Right cardiac atrium (tissue), 5 donors: Measurements from ENCODE around the gene NECAP2. TPM values are rescaled to one million over a fixed set of nuclear protein-coding genes. Genes with fewer than 3 reads are reported as not detected.
"Not testable (repeated sequence)": the region's sequence is repeated elsewhere in the genome, so short reads cannot be mapped to it uniquely, and the experiment has no call there.

Experiments
- ATAC-seq, 2 donors: fragments of 200-7000 bp; cut with Tn5 transposase; one replicate each; pipeline versions ENCODE4 v1.8.0 to v1.9.1; 2020; ENCODE audit warnings: moderate library complexity in 2 of 2, mild to moderate bottlenecking in 1 of 2
- DNase-seq, 3 donors: peaks; one replicate each; pipeline ENCODE4 v3.0.0-alpha.2; 2020
- H3K27ac ChIP-seq: one replicate; pipeline ENCODE4 v1.5.1; 2013; ENCODE audit warnings: mild to moderate bottlenecking, low read length, control low read depth, moderate library complexity
- H3K27me3 ChIP-seq: one replicate; pipeline ENCODE4 v1.6.1; 2013; ENCODE audit not compliant: control insufficient read depth, insufficient read depth
- H3K4me1 ChIP-seq: one replicate; pipeline ENCODE4 v1.6.1; 2013; ENCODE audit warnings: low read length; ENCODE audit not compliant: control insufficient read depth, insufficient read depth
- H3K4me3 ChIP-seq: one replicate; pipeline ENCODE4 v1.5.1; 2013; ENCODE audit warnings: low read length, control low read depth
- H3K9me3 ChIP-seq: one replicate; pipeline ENCODE4 v1.6.1; 2013; ENCODE audit warnings: low read length; ENCODE audit not compliant: control insufficient read depth
- WGBS: extraction: QIAGEN DNeasy Blood & Tissue Kit; methylation state at CpG from one replicate; pipeline ENCODE4 v1.1.7; 2013; 5-methylcytosine and 5-hydroxymethylcytosine counted together
- intact Hi-C, 4 donors: fragments of 100-400 bp; cut with DNase I; formaldehyde crosslinking; loops; one replicate each; pipeline versions ENCODE4 v1.11.0 to v1.14.0; 2022 to 2023
- polyA plus RNA-seq: library from polyadenylated mRNA; stranded (reverse); fragments of 200-250 nt; gene quantifications from one replicate; pipeline ENCODE4 v1.2.3, GENCODE V29; 2013
- total RNA-seq, 4 donors: library from RNA; stranded (reverse); fragmentation: NEBNext Ultra II Directional; extraction: Animal tissue kit (Norgen Biotek cat#: 25700); gene quantifications; one replicate each; pipeline ENCODE4 v1.2.1, GENCODE V29; 2021
- donor health status: healthy with polysubstance abuse.
- donor health status: DM: no; HTN: yes; CAD: no.
- donor health status: DM: no; HTN: no; CAD: no.
- donor health status: DM: no; HTN: yes; CAD: no; lungs with severe emphysema.
- donor health status: DM: yes; HTN: yes; CAD: no.

Gene NECAP2
- total and polyA plus RNA-seq, 5 donors: 14.1 to 19.0 (median 17.6) TPM

- DNase-seq: peak in 1 of 3 donors; percentile 63
- intact Hi-C loops: no loop called here
- no peaks in the 10 kb centered on the region for H3K27me3 ChIP-seq
- no peaks in the 10 kb centered on the region for H3K4me1 ChIP-seq
- 92% methylated on average over 8 of the region's 8 CpGs for WGBS
- H3K27ac ChIP-seq: no peak overlapping the region
- no peak overlapping the region for H3K4me3 ChIP-seq
- no peaks in the 10 kb centered on the region for H3K9me3 ChIP-seq
- ATAC-seq: no peak
Measured at GRCh38 chr1:16484501-16484835, 43.9 kb downstream of the NECAP2 start.

- Histone ChIP-seq H3K9me3 (no peaks in the 10 kb centered on the region), H3K27ac (no peak overlapping the region), H3K4me3 (no peak overlapping the region), H3K27me3 (no peaks in the 10 kb centered on the region), H3K4me1 (no peaks in the 10 kb centered on the region)
- ATAC-seq: no peak
- 89% methylated on average over 6 of the region's 6 CpGs for WGBS
- intact Hi-C loops: no loop called here
- DNase-seq: no peak
Measured at GRCh38 chr1:16484931-16485330, 44.4 kb downstream of the NECAP2 start.

- H3K4me3 ChIP-seq, H3K27ac ChIP-seq, H3K4me1 ChIP-seq, H3K27me3 ChIP-seq, H3K9me3 ChIP-seq, DNase-seq, ATAC-seq, intact Hi-C loops: not testable (repeated sequence)
- 83% methylated on average over 8 of the region's 8 CpGs for WGBS
Measured at GRCh38 chr1:16486316-16486715, 45.8 kb downstream of the NECAP2 start.

GRCh38 chr1:16487011-16487410 lies 46.5 kb downstream of the NECAP2 start:
- H3K4me1 ChIP-seq, ATAC-seq, H3K27ac ChIP-seq, H3K27me3 ChIP-seq, intact Hi-C loops, DNase-seq, H3K4me3 ChIP-seq, H3K9me3 ChIP-seq: not testable (repeated sequence)

- intact Hi-C loops, H3K4me3 ChIP-seq, DNase-seq, H3K27ac ChIP-seq, H3K27me3 ChIP-seq, H3K9me3 ChIP-seq, H3K4me1 ChIP-seq, ATAC-seq: not testable (repeated sequence)
- 95% methylated on average over 9 of the region's 9 CpGs for WGBS
Measured at GRCh38 chr1:16489195-16489880, 48.8 kb downstream of the NECAP2 start.

GRCh38 chr1:16491056-16491675 lies 50.6 kb downstream of the NECAP2 start:
- intact Hi-C loops: no loop called here
- WGBS: 81% methylated on average over 9 of the region's 9 CpGs

GRCh38 chr1:16492937-16493336 lies 52.4 kb downstream of the NECAP2 start:
- H3K9me3 ChIP-seq, DNase-seq, H3K27me3 ChIP-seq, intact Hi-C loops, ATAC-seq, H3K27ac ChIP-seq, H3K4me1 ChIP-seq, H3K4me3 ChIP-seq: not testable (repeated sequence)
- WGBS: 87% methylated on average over 7 of the region's 7 CpGs

More at GRCh38 chr1:16491056-16491675, 50.6 kb downstream of the NECAP2 start:
- no peak for DNase-seq
- ATAC-seq: no peak
- Histone ChIP-seq H3K27ac (no peak overlapping the region), H3K9me3 (no peaks in the 10 kb centered on the region), H3K4me3 (no peak overlapping the region), H3K27me3 (no peaks in the 10 kb centered on the region), H3K4me1 (no peaks in the 10 kb centered on the region)

GRCh38 chr1:16493731-16494130 lies 53.2 kb downstream of the NECAP2 start:
- not testable (repeated sequence) for DNase-seq, ATAC-seq

GRCh38 chr1:16497474-16497904 lies 57.0 kb downstream of the NECAP2 start:
- H3K4me3 ChIP-seq, DNase-seq, H3K9me3 ChIP-seq, H3K27me3 ChIP-seq, ATAC-seq, intact Hi-C loops, H3K4me1 ChIP-seq, H3K27ac ChIP-seq: not testable (repeated sequence)
- 88% methylated on average over 5 of the region's 5 CpGs for WGBS

More at GRCh38 chr1:16493731-16494130, 53.2 kb downstream of the NECAP2 start:
- H3K9me3 ChIP-seq, intact Hi-C loops, H3K27me3 ChIP-seq, H3K4me3 ChIP-seq, H3K4me1 ChIP-seq, H3K27ac ChIP-seq: not testable (repeated sequence)
- 95% methylated on average over 9 of the region's 9 CpGs for WGBS

- intact Hi-C loops, DNase-seq, ATAC-seq, H3K4me1 ChIP-seq, H3K27me3 ChIP-seq, H3K9me3 ChIP-seq, H3K27ac ChIP-seq: not testable (repeated sequence)
- H3K4me3 ChIP-seq: peak overlapping the region; percentile 85
- WGBS: 35% methylated on average over 10 of the region's 10 CpGs
Measured at GRCh38 chr1:16498047-16498446, 57.5 kb downstream of the NECAP2 start.

- no peaks in the 10 kb centered on the region for H3K27me3 ChIP-seq
- intact Hi-C loops: no loop called here
- DNase-seq (peak; percentile 91 to 97 (median 97)), ATAC-seq (peak; percentile 94 to 96)
- H3K27ac ChIP-seq: peak overlapping the region; percentile 60
- no peaks in the 10 kb centered on the region for H3K4me1 ChIP-seq
- H3K9me3 ChIP-seq: no peaks in the 10 kb centered on the region
- WGBS: 1% methylated on average over 108 of the region's 108 CpGs
- peak overlapping the region; percentile 85 for H3K4me3 ChIP-seq
Measured at GRCh38 chr1:16498573-16499413, 58.3 kb downstream of the NECAP2 start.
